CD4-positive, alpha-beta T cell treated with Interleukin-17A for 1 hour (primary cell): ENCODE measurements around the gene ACY1.

ENCODE experiments used
- DNase-seq: peaks from one replicate; pipeline ENCODE4 v3.0.0-alpha.2; 2020

Gene ACY1

GRCh38 chr3:52010431-52010830 lies 27.1 kb downstream of the ACY1 start:
- DNase-seq, result no peak

GRCh38 chr3:52012699-52013098 lies 29.4 kb downstream of the ACY1 start:
- no peak for DNase-seq

- DNase-seq, result no peak
Observed at GRCh38 chr3:52013802-52014598, 30.7 kb downstream of the ACY1 start.

- no peak for DNase-seq
Observed at GRCh38 chr3:52014613-52015012, 31.3 kb downstream of the ACY1 start.

- no peak for DNase-seq
Observed at GRCh38 chr3:52015438-52016228, 32.3 kb downstream of the ACY1 start.

GRCh38 chr3:52017586-52017985 lies 34.3 kb downstream of the ACY1 start:
- DNase-seq, result no peak

GRCh38 chr3:52018319-52019000 lies 35.1 kb downstream of the ACY1 start:
- no peak for DNase-seq

- no peak for DNase-seq
Observed at GRCh38 chr3:52019352-52020080, 36.2 kb downstream of the ACY1 start.

GRCh38 chr3:52020796-52021195 lies 37.5 kb downstream of the ACY1 start:
- DNase-seq, result no peak

- DNase-seq, result no peak
Observed at GRCh38 chr3:52021489-52022268, 38.3 kb downstream of the ACY1 start.

- no peak for DNase-seq
Observed at GRCh38 chr3:52022323-52023100, 39.2 kb downstream of the ACY1 start.

GRCh38 chr3:52023101-52023770 lies 39.9 kb downstream of the ACY1 start:
- no peak for DNase-seq

- no peak for DNase-seq
Observed at GRCh38 chr3:52023860-52024764, 40.8 kb downstream of the ACY1 start.

GRCh38 chr3:52024765-52025452 lies 41.6 kb downstream of the ACY1 start:
- no peak for DNase-seq

GRCh38 chr3:52025453-52025852 lies 42.1 kb downstream of the ACY1 start:
- no peak for DNase-seq

- no peak for DNase-seq
Observed at GRCh38 chr3:52026041-52026440, 42.7 kb downstream of the ACY1 start.

GRCh38 chr3:52028572-52028971 lies 45.2 kb downstream of the ACY1 start:
- no peak for DNase-seq

- no peak for DNase-seq
Observed at GRCh38 chr3:52029053-52029452, 45.7 kb downstream of the ACY1 start.

GRCh38 chr3:52029535-52029934 lies 46.2 kb downstream of the ACY1 start:
- no peak for DNase-seq
